Right cardiac atrium (tissue), 5 donors: ENCODE results near the gene RBAK. TPM values are rescaled to one million over a fixed set of nuclear protein-coding genes. Genes with fewer than 3 reads are reported as not detected.
"Not testable (repeated sequence)": the region's sequence is repeated elsewhere in the genome, so short reads cannot be mapped to it uniquely, and the experiment has no call there.

Source experiments
- ATAC-seq, 2 donors: fragments of 200-7000 bp; cut with Tn5 transposase; one replicate each; pipeline versions ENCODE4 v1.8.0 to v1.9.1; 2020; ENCODE audit warnings: moderate library complexity in 2 of 2, mild to moderate bottlenecking in 1 of 2
- DNase-seq, 3 donors: peaks; one replicate each; pipeline ENCODE4 v3.0.0-alpha.2; 2020
- H3K27ac ChIP-seq: one replicate; pipeline ENCODE4 v1.5.1; 2013; ENCODE audit warnings: mild to moderate bottlenecking, low read length, control low read depth, moderate library complexity
- H3K27me3 ChIP-seq: one replicate; pipeline ENCODE4 v1.6.1; 2013; ENCODE audit not compliant: control insufficient read depth, insufficient read depth
- H3K4me1 ChIP-seq: one replicate; pipeline ENCODE4 v1.6.1; 2013; ENCODE audit warnings: low read length; ENCODE audit not compliant: control insufficient read depth, insufficient read depth
- H3K4me3 ChIP-seq: one replicate; pipeline ENCODE4 v1.5.1; 2013; ENCODE audit warnings: low read length, control low read depth
- H3K9me3 ChIP-seq: one replicate; pipeline ENCODE4 v1.6.1; 2013; ENCODE audit warnings: low read length; ENCODE audit not compliant: control insufficient read depth
- WGBS: extraction: QIAGEN DNeasy Blood & Tissue Kit; methylation state at CpG from one replicate; pipeline ENCODE4 v1.1.7; 2013; 5-methylcytosine and 5-hydroxymethylcytosine counted together
- intact Hi-C, 4 donors: fragments of 100-400 bp; cut with DNase I; formaldehyde crosslinking; loops; one replicate each; pipeline versions ENCODE4 v1.11.0 to v1.14.0; 2022 to 2023
- polyA plus RNA-seq: library from polyadenylated mRNA; stranded (reverse); fragments of 200-250 nt; gene quantifications from one replicate; pipeline ENCODE4 v1.2.3, GENCODE V29; 2013
- total RNA-seq, 4 donors: library from RNA; stranded (reverse); fragmentation: NEBNext Ultra II Directional; extraction: Animal tissue kit (Norgen Biotek cat#: 25700); gene quantifications; one replicate each; pipeline ENCODE4 v1.2.1, GENCODE V29; 2021
- donor health status: healthy with polysubstance abuse.
- donor health status: DM: no; HTN: yes; CAD: no.
- donor health status: DM: no; HTN: no; CAD: no.
- donor health status: DM: no; HTN: yes; CAD: no; lungs with severe emphysema.
- donor health status: DM: yes; HTN: yes; CAD: no.

The RBAK gene
- total and polyA plus RNA-seq, 5 donors = 3.5 to 11.6 (median 8.4) TPM

GRCh38 chr7:5051731-5052130, 6.1 kb downstream of the RBAK start:
- ATAC-seq, H3K27me3 ChIP-seq, H3K4me1 ChIP-seq, intact Hi-C loops, H3K9me3 ChIP-seq, H3K27ac ChIP-seq, H3K4me3 ChIP-seq, DNase-seq: not testable (repeated sequence)

GRCh38 chr7:5053175-5053574, 7.5 kb downstream of the RBAK start:
- Histone ChIP-seq H3K27ac (no peak overlapping the region), H3K27me3 (no peaks in the 10 kb centered on the region), H3K9me3 (no peaks in the 10 kb centered on the region), H3K4me1 (no peaks in the 10 kb centered on the region), H3K4me3 (no peak overlapping the region)
- intact Hi-C loops = no loop called here
- DNase-seq (no peak), ATAC-seq (no peak)
- WGBS = 91% methylated on average over 1 of the region's 1 CpG

- ATAC-seq (no peak), DNase-seq (no peak)
- WGBS = 98% methylated on average over 2 of the region's 2 CpGs
- H3K4me3 ChIP-seq = no peak overlapping the region
- peaks cover 12% of the 10 kb centered on the region for H3K9me3 ChIP-seq
- no peak overlapping the region for H3K27ac ChIP-seq
- H3K4me1 ChIP-seq = no peaks in the 10 kb centered on the region
- intact Hi-C loops = no loop called here
- H3K27me3 ChIP-seq = no peaks in the 10 kb centered on the region
Measured at GRCh38 chr7:5063698-5064097, 18.0 kb downstream of the RBAK start.

- intact Hi-C loops = no loop called here
- WGBS = 98% methylated on average over 12 of the region's 12 CpGs
- DNase-seq (no peak), ATAC-seq (no peak)
- no peaks in the 10 kb centered on the region for H3K4me1 ChIP-seq
- no peaks in the 10 kb centered on the region for H3K27me3 ChIP-seq
- peak overlapping the region; percentile 37 for H3K4me3 ChIP-seq
- peaks cover 12% of the 10 kb centered on the region for H3K9me3 ChIP-seq
- H3K27ac ChIP-seq = no peak overlapping the region
Measured at GRCh38 chr7:5064391-5065106, 18.9 kb downstream of the RBAK start.

- peak overlapping the region; percentile 34 for H3K4me3 ChIP-seq
- ATAC-seq (no peak), DNase-seq (no peak)
- H3K27ac ChIP-seq = no peak overlapping the region
- intact Hi-C loops = no loop called here
- no peaks in the 10 kb centered on the region for H3K4me1 ChIP-seq
- peaks cover 12% of the 10 kb centered on the region for H3K9me3 ChIP-seq
- H3K27me3 ChIP-seq = no peaks in the 10 kb centered on the region
- WGBS = 98% methylated on average over 5 of the region's 5 CpGs
Measured at GRCh38 chr7:5065107-5065407, 19.4 kb downstream of the RBAK start.

GRCh38 chr7:5068521-5068920, 22.9 kb downstream of the RBAK start:
- DNase-seq = no peak
- Histone ChIP-seq H3K4me1 (no peaks in the 10 kb centered on the region), H3K27me3 (no peaks in the 10 kb centered on the region), H3K4me3 (no peak overlapping the region), H3K27ac (no peak overlapping the region), H3K9me3 (peaks cover 6% of the 10 kb centered on the region)
- no peak for ATAC-seq
- WGBS = 88% methylated on average over 4 of the region's 4 CpGs
- intact Hi-C loops = no loop called here

- Histone ChIP-seq H3K27ac (no peak overlapping the region), H3K27me3 (no peaks in the 10 kb centered on the region), H3K9me3 (no peaks in the 10 kb centered on the region), H3K4me1 (no peaks in the 10 kb centered on the region), H3K4me3 (no peak overlapping the region)
- intact Hi-C loops = no loop called here
- ATAC-seq = no peak
- no peak for DNase-seq
- WGBS = 97% methylated on average over 4 of the region's 4 CpGs
Measured at GRCh38 chr7:5070206-5070605, 24.5 kb downstream of the RBAK start.

- not testable (repeated sequence) for H3K27me3 ChIP-seq, DNase-seq
Measured at GRCh38 chr7:5075187-5075586, 29.5 kb downstream of the RBAK start.

GRCh38 chr7:5077740-5078139, 32.1 kb downstream of the RBAK start:
- intact Hi-C loops = loop anchor here in 1 of 4 donors (5.0 kb wide), 1 partner anchor 280 kb away; no protein-coding TSS in a partner anchor
- H3K4me1 ChIP-seq = no peaks in the 10 kb centered on the region
- H3K4me3 ChIP-seq = no peak overlapping the region
- no peaks in the 10 kb centered on the region for H3K9me3 ChIP-seq
- peak in 1 of 2 donors; percentile 77 for ATAC-seq
- no peak for DNase-seq
- no peaks in the 10 kb centered on the region for H3K27me3 ChIP-seq
- WGBS = 36% methylated on average over 11 of the region's 11 CpGs
- no peak overlapping the region for H3K27ac ChIP-seq

More at GRCh38 chr7:5075187-5075586, 29.5 kb downstream of the RBAK start:
- ATAC-seq, H3K9me3 ChIP-seq, H3K4me3 ChIP-seq, H3K27ac ChIP-seq, H3K4me1 ChIP-seq: not testable (repeated sequence)
- intact Hi-C loops = loop anchor here in 1 of 4 donors (5.0 kb wide), 1 partner anchor 278 kb away; no protein-coding TSS in a partner anchor
- WGBS = 85% methylated on average over 11 of the region's 11 CpGs

- Histone ChIP-seq H3K27me3 (no peaks in the 10 kb centered on the region), H3K27ac (no peak overlapping the region), H3K9me3 (no peaks in the 10 kb centered on the region), H3K4me1 (no peaks in the 10 kb centered on the region), H3K4me3 (no peak overlapping the region)
- 60% methylated on average over 7 of the region's 7 CpGs for WGBS
- DNase-seq (no peak), ATAC-seq (no peak)
- intact Hi-C loops = loop anchor here in 2 of 4 donors (10.0 kb wide), 3 partner anchors 248 to 468 kb away; no protein-coding TSS in a partner anchor
Measured at GRCh38 chr7:5082806-5083205, 37.1 kb downstream of the RBAK start.

- intact Hi-C loops = loop anchor here in 2 of 4 donors (10.0 kb wide), 3 partner anchors 249 to 469 kb away; no protein-coding TSS in a partner anchor
- no peaks in the 10 kb centered on the region for H3K9me3 ChIP-seq
- DNase-seq (no peak), ATAC-seq (no peak)
- WGBS = 78% methylated on average over 24 of the region's 24 CpGs
- H3K27me3 ChIP-seq = no peaks in the 10 kb centered on the region
- H3K4me1 ChIP-seq = no peaks in the 10 kb centered on the region
- H3K4me3 ChIP-seq = no peak overlapping the region
- H3K27ac ChIP-seq = no peak overlapping the region
Measured at GRCh38 chr7:5083311-5083711, 37.7 kb downstream of the RBAK start.
